HCT116 (cell line): ENCODE data around the gene CHTF8. TPM values are rescaled to one million over a fixed set of nuclear protein-coding genes. Genes with fewer than 3 reads are reported as not detected.
A peak's percentile ranks its signal among the peaks of the same experiment; 100 is the strongest.

Source experiments
- ATAC-seq: fragments of 200-7000 bp; cut with Tn5 transposase; 2 replicates; pipeline ENCODE4 v1.9.1; 2020; ENCODE audit warnings: mild to moderate bottlenecking, moderate library complexity
- BruUV-seq: library from RNA; stranded (reverse); fragments of 400-500 nt; replicated peaks from 2 replicates; lab custom pipeline; 2021; lab: Mats Ljungman, UMichigan
- CTCF ChIA-PET: fragments of 300-600 bp; sonication (Branson Sonifier 250); formaldehyde crosslinking; loops from one replicate; lab custom pipeline; 2021; ENCODE audit warnings: antibody characterized with exemption; lab: Charles Lee
- POLR2A ChIA-PET: fragments of 300-600, 350-600 bp; sonication (Branson Sonifier 250); formaldehyde crosslinking; loops from one replicate; lab custom pipeline; 2021; ENCODE audit warnings: antibody characterized with exemption; lab: Charles Lee
- RAD21 ChIA-PET, 2 experiments: fragments of 300-600 bp; sonication (Branson Sonifier 250); formaldehyde crosslinking; loops; one replicate each; lab custom pipeline; 2023; ENCODE audit warnings: low total read pairs in 2 of 2; ENCODE audit not compliant: uncharacterized antibody in 2 of 2, unreplicated experiment in 2 of 2, low non-redundant PET in 1 of 2; lab: Charles Lee
- DNase-seq: peaks from one replicate; pipeline ENCODE4 v3.0.0-alpha.2; 2010; ENCODE audit warnings: low read depth, low spot score
- H2AFZ ChIP-seq: fragments of 200-600 bp; shearing (Covaris generic), sonication (generic); 2 replicates; pipeline ENCODE4 v1.6.1; 2017; ENCODE audit warnings: low read depth, mixed run types, mixed read lengths, antibody characterized with exemption, low read length; ENCODE audit not compliant: poor library complexity, severe bottlenecking
- H3K27ac ChIP-seq: 2 replicates; pipeline ENCODE4 v1.5.1; 2012; ENCODE audit warnings: low read depth, low read length
- H3K27me3 ChIP-seq: fragments of 200-600 bp; sonication (generic); 2 replicates; pipeline ENCODE4 v1.6.1; 2016; ENCODE audit warnings: mixed run types, low read length, mixed read lengths; ENCODE audit not compliant: insufficient read depth
- H3K36me3 ChIP-seq, 2 experiments: fragments of 200-500 bp in 1 of 2; fragments of 200-600 bp in 1 of 2; sonication (Bioruptor generic) in 1 of 2; sonication (generic) in 1 of 2; 2 replicates each; pipeline versions ENCODE4 v1.5.1 to v1.6.1; 2014 to 2016; ENCODE audit warnings: low read length in 2 of 2, inconsistent platforms in 1 of 2, mixed read lengths in 1 of 2, mixed run types in 1 of 2; ENCODE audit not compliant: insufficient read depth in 2 of 2, control insufficient read depth in 1 of 2
- H3K4me1 ChIP-seq, 2 experiments: fragments of 200-600 bp in 1 of 2; sonication (generic) in 1 of 2; 2 replicates each; pipeline versions ENCODE4 v1.5.1 to v1.6.1; 2012 to 2017; ENCODE audit warnings: low read length in 2 of 2, inconsistent platforms in 1 of 2, mild to moderate bottlenecking in 1 of 2, mixed read lengths in 1 of 2, mixed run types in 1 of 2, moderate library complexity in 1 of 2; ENCODE audit not compliant: insufficient read depth in 2 of 2, control insufficient read depth in 1 of 2
- H3K4me2 ChIP-seq: fragments of 200-600 bp; sonication (generic); 2 replicates; pipeline ENCODE4 v1.6.1; 2017; ENCODE audit warnings: mixed run types, low read length, mixed read lengths
- H3K4me3 ChIP-seq, 2 experiments: fragments of 200-600 bp in 1 of 2; sonication (generic) in 1 of 2; replicated peaks in 1 of 2; 2 replicates each; pipeline ENCODE4 v1.5.1; 2011 to 2016; ENCODE audit warnings: low read length in 2 of 2, control low read depth in 1 of 2, low read depth in 1 of 2, mild to moderate bottlenecking in 1 of 2, mixed read lengths in 1 of 2, mixed run types in 1 of 2
- H3K79me2 ChIP-seq: fragments of 200-600 bp; sonication (generic); 2 replicates; pipeline ENCODE4 v1.6.1; 2017; ENCODE audit warnings: mild to moderate bottlenecking, mixed run types, low read length, moderate library complexity, mixed read lengths; ENCODE audit not compliant: insufficient read depth
- H3K9ac ChIP-seq: fragments of 200-600 bp; sonication (generic); 2 replicates; pipeline ENCODE4 v1.6.1; 2016; ENCODE audit warnings: low read length, mixed read lengths
- H3K9me2 ChIP-seq: fragments of 200-600 bp; sonication (generic), shearing (Covaris generic); 2 replicates; pipeline ENCODE4 v1.6.1; 2017; ENCODE audit warnings: mixed run types, mild to moderate bottlenecking, moderate library complexity; ENCODE audit not compliant: insufficient read depth
- H3K9me3 ChIP-seq, 2 experiments: fragments of 200-500 bp in 1 of 2; fragments of 200-600 bp in 1 of 2; sonication (Bioruptor generic) in 1 of 2; sonication (generic) in 1 of 2; 2 replicates each; pipeline ENCODE4 v1.6.1; 2014 to 2017; ENCODE audit warnings: low read length in 2 of 2, mixed read lengths in 2 of 2, inconsistent platforms in 1 of 2, low read depth in 1 of 2, mild to moderate bottlenecking in 1 of 2, mixed run types in 1 of 2, moderate library complexity in 1 of 2; ENCODE audit not compliant: control insufficient read depth in 1 of 2, insufficient read depth in 1 of 2
- H4K20me1 ChIP-seq: fragments of 200-600 bp; sonication (generic), shearing (Covaris generic); 2 replicates; pipeline ENCODE4 v1.6.1; 2017; ENCODE audit warnings: mixed run types, mild to moderate bottlenecking, moderate library complexity; ENCODE audit not compliant: insufficient read depth
- CBX3 ChIP-seq: IDR thresholded peaks from 2 replicates; pipeline ENCODE4 v1.6.1; 2012; ENCODE audit warnings: low read depth
- CEBPB ChIP-seq: IDR thresholded peaks from 2 replicates; pipeline ENCODE4 v1.6.1; 2012; ENCODE audit warnings: low read depth
- EGR1 ChIP-seq: IDR thresholded peaks from 2 replicates; pipeline ENCODE4 v1.6.1; 2012; ENCODE audit warnings: low read depth
- FOSL1 ChIP-seq: IDR thresholded peaks from 2 replicates; pipeline ENCODE4 v1.6.1; 2012; ENCODE audit warnings: low read depth
- POLR2A ChIP-seq: IDR thresholded peaks from 2 replicates; pipeline ENCODE4 v1.7.0; 2011; ENCODE audit warnings: borderline replicate concordance; ENCODE audit not compliant: insufficient read depth, insufficient read length; ENCODE audit errors: extremely low read depth
- POLR2AphosphoS5 ChIP-seq: IDR thresholded peaks from 2 replicates; pipeline ENCODE4 v1.6.1; 2011; ENCODE audit warnings: mild to moderate bottlenecking, low read depth, low read length, moderate library complexity
- RAD21 ChIP-seq: IDR thresholded peaks from 2 replicates; pipeline ENCODE4 v1.6.1; 2012; ENCODE audit warnings: low read depth, mild to moderate bottlenecking
- SIN3A ChIP-seq: IDR thresholded peaks from 2 replicates; pipeline ENCODE4 v1.6.1; 2012; ENCODE audit warnings: low read depth
- SP1 ChIP-seq: IDR thresholded peaks from 2 replicates; pipeline ENCODE4 v1.6.1; 2012; ENCODE audit warnings: low read depth
- YY1 ChIP-seq: IDR thresholded peaks from 2 replicates; pipeline ENCODE4 v1.6.1; 2011; ENCODE audit warnings: low read length, low read depth, moderate library complexity, mild to moderate bottlenecking; ENCODE audit not compliant: insufficient replicate concordance; ENCODE audit errors: extremely low read depth
- ZFX ChIP-seq: fragments of 450-650 bp; IDR thresholded peaks from 2 replicates; pipeline ENCODE4 v1.6.1; 2017
- ZNF274 ChIP-seq: fragments of 200-500 bp; sonication (Bioruptor generic); IDR thresholded peaks from 2 replicates; pipeline ENCODE4 v1.6.1; 2014; ENCODE audit warnings: mild to moderate bottlenecking, low read depth, low read length, inconsistent platforms
- intact Hi-C: fragments of 100-400 bp; cut with micrococcal nuclease; formaldehyde crosslinking; loops from 2 replicates; pipeline ENCODE4 v1.10.0; 2022
- total RNA-seq: library from RNA; stranded (reverse); gene quantifications from one replicate; pipeline ENCODE4 v1.2.1, GENCODE V29; 2021; ENCODE audit not compliant: unreplicated experiment
- TF ChIP-seq, protein P1 (sequence below): IDR thresholded peaks from 2 replicates; pipeline ENCODE4 v1.6.1; 2012
- TF ChIP-seq, protein P2 (sequence below), 3 experiments: fragments of 200-600 bp in 1 of 3; sonication (generic) in 1 of 3; IDR thresholded peaks in 2 of 3; conservative IDR thresholded peaks in 1 of 3; 2 replicates each; pipeline ENCODE4 v1.5.1; 2012 to 2017; ENCODE audit warnings: low read depth in 2 of 3, low read length in 2 of 3, antibody characterized with exemption in 1 of 3, borderline replicate concordance in 1 of 3, control low read depth in 1 of 3, mild to moderate bottlenecking in 1 of 3, mixed read lengths in 1 of 3, mixed run types in 1 of 3, moderate library complexity in 1 of 3; ENCODE audit not compliant: insufficient read depth in 1 of 3
- TF ChIP-seq, protein P3 (sequence below): IDR thresholded peaks from 2 replicates; pipeline ENCODE4 v1.6.1; 2012; ENCODE audit warnings: low read depth

Gene CHTF8
- total RNA-seq, 1 experiment from 2014 or later = 184 TPM

DNA sequence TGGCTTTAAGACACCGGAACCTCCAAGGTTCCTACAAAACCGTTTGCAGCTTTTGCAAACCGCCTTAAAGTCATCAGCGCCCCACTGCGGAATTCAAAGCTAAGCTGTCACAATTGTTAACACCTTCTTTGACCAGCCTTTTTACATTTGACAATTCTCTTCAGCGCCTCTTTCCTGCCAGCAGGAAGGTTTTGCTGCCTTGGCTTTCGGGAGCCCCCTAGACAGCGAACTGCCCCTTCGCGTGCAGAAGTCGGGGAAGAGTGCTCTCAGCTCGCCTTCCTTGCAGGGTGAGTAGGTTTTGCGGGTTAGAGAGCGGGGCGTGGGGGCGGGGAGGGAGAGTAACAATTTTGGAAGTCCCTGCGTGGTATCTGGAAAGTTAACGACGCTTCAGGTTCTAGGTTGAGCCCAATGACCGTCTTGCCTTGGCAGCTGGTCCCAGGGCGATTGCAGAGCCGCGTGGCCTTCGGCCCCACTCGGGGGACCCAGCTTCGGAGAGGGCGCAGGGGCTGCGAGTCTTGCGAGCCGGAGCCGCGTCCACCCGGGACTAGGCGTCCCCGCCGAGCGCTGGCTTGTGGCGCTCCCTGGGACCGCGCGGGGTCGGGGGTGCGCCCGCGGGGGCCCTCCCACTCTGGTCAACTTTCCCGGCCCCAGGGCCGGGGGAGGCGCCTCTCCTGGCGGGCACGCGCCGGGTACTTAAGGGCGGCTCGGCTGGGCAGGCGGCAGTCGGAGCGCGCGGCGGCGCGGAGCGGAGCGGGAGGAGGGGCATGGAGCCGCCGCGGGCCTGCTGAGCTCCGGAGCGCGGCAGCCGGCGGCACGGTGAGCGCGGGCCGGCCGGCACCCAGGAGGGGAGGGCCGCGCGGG is 26.7 kb downstream of the CHTF8 start, which contains the start of gene HAS3:
Gene HAS3, plus strand, starts transcription at position 153 of the 861 bp plus-strand sequence. CDS start 3,743 bp downstream, outside the sequence.
- H3K4me3 ChIP-seq = peak within 1 kb of the TSS; percentile 81 to 90
- CTCF ChIA-PET = interaction anchor here (0.8 to 2.0 kb wide), 11 partner anchors 19 to 258 kb away, joined by 3 to 14 read pairs (median 4); no protein-coding TSS in a partner anchor
- H3K27me3 ChIP-seq = no peaks in the 10 kb centered on the region
- peak within 1 kb of the TSS; percentile 99 for H3K4me2 ChIP-seq
- POLR2A ChIA-PET = interaction anchor here (0.7 to 2.0 kb wide), 13 partner anchors 16 to 823 kb away, joined by 3 to 21 read pairs (median 4); no protein-coding TSS in a partner anchor
- H3K9me2 ChIP-seq = no peaks in the 10 kb centered on the region
- no peak within 1 kb of the TSS for H2AFZ ChIP-seq
- H3K9ac ChIP-seq = peak within 1 kb of the TSS; percentile 91
- H3K4me1 ChIP-seq = peaks cover 24 to 66% of the 10 kb centered on the region in 2 experiments
- peak; percentile 93 for TF ChIP-seq POLR2AphosphoS5
- no peak for TF ChIP-seq POLR2A
- TF ChIP-seq CBX3 = no peak
- no peak for TF ChIP-seq CEBPB
- TF ChIP-seq EGR1 = no peak
- TF ChIP-seq FOSL1 = no peak
- TF ChIP-seq, protein P1, sequence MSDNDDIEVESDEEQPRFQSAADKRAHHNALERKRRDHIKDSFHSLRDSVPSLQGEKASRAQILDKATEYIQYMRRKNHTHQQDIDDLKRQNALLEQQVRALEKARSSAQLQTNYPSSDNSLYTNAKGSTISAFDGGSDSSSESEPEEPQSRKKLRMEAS = peak; percentile 45
- no peak for TF ChIP-seq SP1
- TF ChIP-seq SIN3A = peak; percentile 21
- TF ChIP-seq ZNF274 = no peak
- TF ChIP-seq ZFX = peak; percentile 49; the same call in 1 of the 2 replicates
- TF ChIP-seq, protein P2, sequence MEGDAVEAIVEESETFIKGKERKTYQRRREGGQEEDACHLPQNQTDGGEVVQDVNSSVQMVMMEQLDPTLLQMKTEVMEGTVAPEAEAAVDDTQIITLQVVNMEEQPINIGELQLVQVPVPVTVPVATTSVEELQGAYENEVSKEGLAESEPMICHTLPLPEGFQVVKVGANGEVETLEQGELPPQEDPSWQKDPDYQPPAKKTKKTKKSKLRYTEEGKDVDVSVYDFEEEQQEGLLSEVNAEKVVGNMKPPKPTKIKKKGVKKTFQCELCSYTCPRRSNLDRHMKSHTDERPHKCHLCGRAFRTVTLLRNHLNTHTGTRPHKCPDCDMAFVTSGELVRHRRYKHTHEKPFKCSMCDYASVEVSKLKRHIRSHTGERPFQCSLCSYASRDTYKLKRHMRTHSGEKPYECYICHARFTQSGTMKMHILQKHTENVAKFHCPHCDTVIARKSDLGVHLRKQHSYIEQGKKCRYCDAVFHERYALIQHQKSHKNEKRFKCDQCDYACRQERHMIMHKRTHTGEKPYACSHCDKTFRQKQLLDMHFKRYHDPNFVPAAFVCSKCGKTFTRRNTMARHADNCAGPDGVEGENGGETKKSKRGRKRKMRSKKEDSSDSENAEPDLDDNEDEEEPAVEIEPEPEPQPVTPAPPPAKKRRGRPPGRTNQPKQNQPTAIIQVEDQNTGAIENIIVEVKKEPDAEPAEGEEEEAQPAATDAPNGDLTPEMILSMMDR (IDR thresholded peaks at IDR 0.05 in 2 of 3, conservative IDR thresholded peaks at IDR 0.05 in 1 of 3; ENCODE audit: borderline replicate concordance in 1 of 3, insufficient read depth in 1 of 3, low read depth in 2 of 3, low read length in 2 of 3) = peak; percentile 35 to 88 (median 59); a peak in 5 of 6 replicates
- peak; percentile 35 for TF ChIP-seq YY1
- peak; percentile 96 for TF ChIP-seq RAD21
- TF ChIP-seq, protein P3, sequence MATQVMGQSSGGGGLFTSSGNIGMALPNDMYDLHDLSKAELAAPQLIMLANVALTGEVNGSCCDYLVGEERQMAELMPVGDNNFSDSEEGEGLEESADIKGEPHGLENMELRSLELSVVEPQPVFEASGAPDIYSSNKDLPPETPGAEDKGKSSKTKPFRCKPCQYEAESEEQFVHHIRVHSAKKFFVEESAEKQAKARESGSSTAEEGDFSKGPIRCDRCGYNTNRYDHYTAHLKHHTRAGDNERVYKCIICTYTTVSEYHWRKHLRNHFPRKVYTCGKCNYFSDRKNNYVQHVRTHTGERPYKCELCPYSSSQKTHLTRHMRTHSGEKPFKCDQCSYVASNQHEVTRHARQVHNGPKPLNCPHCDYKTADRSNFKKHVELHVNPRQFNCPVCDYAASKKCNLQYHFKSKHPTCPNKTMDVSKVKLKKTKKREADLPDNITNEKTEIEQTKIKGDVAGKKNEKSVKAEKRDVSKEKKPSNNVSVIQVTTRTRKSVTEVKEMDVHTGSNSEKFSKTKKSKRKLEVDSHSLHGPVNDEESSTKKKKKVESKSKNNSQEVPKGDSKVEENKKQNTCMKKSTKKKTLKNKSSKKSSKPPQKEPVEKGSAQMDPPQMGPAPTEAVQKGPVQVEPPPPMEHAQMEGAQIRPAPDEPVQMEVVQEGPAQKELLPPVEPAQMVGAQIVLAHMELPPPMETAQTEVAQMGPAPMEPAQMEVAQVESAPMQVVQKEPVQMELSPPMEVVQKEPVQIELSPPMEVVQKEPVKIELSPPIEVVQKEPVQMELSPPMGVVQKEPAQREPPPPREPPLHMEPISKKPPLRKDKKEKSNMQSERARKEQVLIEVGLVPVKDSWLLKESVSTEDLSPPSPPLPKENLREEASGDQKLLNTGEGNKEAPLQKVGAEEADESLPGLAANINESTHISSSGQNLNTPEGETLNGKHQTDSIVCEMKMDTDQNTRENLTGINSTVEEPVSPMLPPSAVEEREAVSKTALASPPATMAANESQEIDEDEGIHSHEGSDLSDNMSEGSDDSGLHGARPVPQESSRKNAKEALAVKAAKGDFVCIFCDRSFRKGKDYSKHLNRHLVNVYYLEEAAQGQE = no peak
- peaks cover 13% of the 10 kb centered on the region; the same call in 1 of the 2 replicates for H4K20me1 ChIP-seq
- ATAC-seq = peak; percentile 72
- H3K79me2 ChIP-seq = peaks cover 50% of the 10 kb centered on the region
- peaks cover 13 to 21% of the 10 kb centered on the region in 2 experiments; a peak in 3 of 4 replicates for H3K36me3 ChIP-seq
- RAD21 ChIA-PET = interaction anchor here (0.5 to 1.7 kb wide), 7 partner anchors 13 to 203 kb away, joined by 3 to 5 read pairs (median 4); no protein-coding TSS in a partner anchor
- intact Hi-C loops = loop anchor here (1.0 to 5.0 kb wide), 4 partner anchors 111 to 258 kb away; no protein-coding TSS in a partner anchor
- DNase-seq = peak; percentile 69
- BruUV-seq = TSS peak; percentile 50
- peak within 1 kb of the TSS; percentile 74 for H3K27ac ChIP-seq
- H3K9me3 ChIP-seq = no peaks in the 10 kb centered on the region
